IgD-negative memory B cell (primary cell): ENCODE measurements around the gene TMEM215. TPM values are rescaled to one million over a fixed set of nuclear protein-coding genes. Genes with fewer than 3 reads are reported as not detected.
A peak's percentile ranks its signal among the peaks of the same experiment; 100 is the strongest.
"Not testable (repeated sequence)": the region's sequence is repeated elsewhere in the genome, so short reads cannot be mapped to it uniquely, and the experiment has no call there.

ENCODE experiments used
- H3K27ac Mint-ChIP-seq, 3 donors: one replicate each; pipeline ENCODE4 v1.8.0; 2020 to 2022; ENCODE audit warnings: mild to moderate bottlenecking in 3 of 3, mixed read lengths in 3 of 3, moderate library complexity in 1 of 3
- H3K27me3 Mint-ChIP-seq: one replicate; pipeline ENCODE4 v1.8.0; 2021; ENCODE audit warnings: mixed read lengths
- H3K36me3 Mint-ChIP-seq: one replicate; pipeline ENCODE4 v1.8.0; 2020; ENCODE audit warnings: mild to moderate bottlenecking, mixed read lengths
- H3K4me1 Mint-ChIP-seq, 3 donors: one replicate each; pipeline ENCODE4 v1.8.0; 2020 to 2022; ENCODE audit warnings: mixed read lengths in 3 of 3, mild to moderate bottlenecking in 1 of 3
- H3K4me3 Mint-ChIP-seq, 4 donors: one replicate each; pipeline ENCODE4 v1.8.0; 2020 to 2022; ENCODE audit warnings: mild to moderate bottlenecking in 4 of 4, mixed read lengths in 4 of 4, moderate library complexity in 3 of 4
- H3K9me3 Mint-ChIP-seq, 3 donors: one replicate each; pipeline ENCODE4 v1.8.0; 2020 to 2021; ENCODE audit warnings: mixed read lengths in 3 of 3, mild to moderate bottlenecking in 1 of 3
- polyA plus RNA-seq: library from polyadenylated mRNA; unstranded; fragments of 300-500 nt; fragmentation: Illumina TruSeq; gene quantifications from one replicate; pipeline ENCODE4 v1.2.3, GENCODE V29; 2021

TMEM215 gene, protein sequence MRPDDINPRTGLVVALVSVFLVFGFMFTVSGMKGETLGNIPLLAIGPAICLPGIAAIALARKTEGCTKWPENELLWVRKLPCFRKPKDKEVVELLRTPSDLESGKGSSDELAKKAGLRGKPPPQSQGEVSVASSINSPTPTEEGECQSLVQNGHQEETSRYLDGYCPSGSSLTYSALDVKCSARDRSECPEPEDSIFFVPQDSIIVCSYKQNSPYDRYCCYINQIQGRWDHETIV
- polyA plus RNA-seq = not detected

- Mint-ChIP-seq H3K27ac (no peak within 1 kb of the TSS), H3K9me3 (peaks cover 0 to 6% (median under 1%) of the 10 kb centered on the region in 3 donors), H3K4me3 (no peak within 1 kb of the TSS), H3K36me3 (peaks cover 2% of the 10 kb centered on the region), H3K27me3 (peaks cover 29% of the 10 kb centered on the region), H3K4me1 (peaks cover 0 to 2% (median 0%) of the 10 kb centered on the region in 3 donors)
Observed at GRCh38 chr9:32783168-32783891, at the start of gene TMEM215. TMEM215 (plus strand) TSS chr9:32783540; CDS start chr9:32784184, 644 bp downstream.

DNA sequence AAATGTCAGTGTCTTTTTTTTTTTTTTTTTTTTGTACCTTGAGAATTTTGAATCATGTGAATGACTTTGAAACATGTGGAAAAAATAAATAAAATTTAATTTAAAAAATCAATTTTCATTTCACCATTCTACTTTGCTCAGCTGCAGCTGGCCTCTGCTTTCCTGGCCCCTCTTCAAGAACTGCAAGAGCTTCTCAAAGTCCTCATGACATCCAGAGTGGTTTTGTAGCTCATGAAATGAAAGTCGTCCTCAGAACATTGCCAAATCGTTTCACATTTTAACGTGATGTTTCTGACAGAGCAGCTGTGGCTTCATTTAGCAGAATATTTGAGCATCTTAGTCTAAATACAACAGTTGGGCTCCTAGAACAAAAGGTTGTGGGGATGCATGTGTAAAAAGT lies 47.9 kb upstream of the TMEM215 start:
- Mint-ChIP-seq H3K4me1 (no peaks in the 10 kb centered on the region), H3K9me3 (peaks cover 0 to 2% (median 0%) of the 10 kb centered on the region in 3 donors), H3K4me3 (no peak overlapping the region), H3K27me3 (no peaks in the 10 kb centered on the region), H3K27ac (no peak overlapping the region), H3K36me3 (no peaks in the 10 kb centered on the region)

DNA sequence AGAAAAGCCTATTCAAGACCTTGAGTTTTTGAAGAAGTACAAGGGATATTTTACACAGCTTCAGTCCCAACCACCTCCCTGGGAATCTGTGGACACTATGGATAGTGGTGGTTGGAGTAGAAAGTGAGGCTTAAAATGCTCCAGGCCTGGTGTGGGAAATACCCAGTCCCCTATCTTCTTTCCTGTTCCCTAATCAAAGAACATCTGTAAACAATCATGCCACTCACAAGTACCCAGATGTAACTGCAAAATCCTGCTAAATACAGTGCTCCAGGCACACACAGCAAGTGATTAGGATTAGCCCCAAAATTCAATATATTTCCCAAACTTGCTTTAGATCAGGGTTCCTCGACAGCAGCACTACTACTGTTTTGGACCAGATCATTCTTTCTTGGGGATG lies 46.0 kb upstream of the TMEM215 start:
- Mint-ChIP-seq H3K9me3 (peaks cover 0 to 4% (median 2%) of the 10 kb centered on the region in 3 donors), H3K27ac (no peak overlapping the region), H3K36me3 (no peaks in the 10 kb centered on the region), H3K4me3 (no peak overlapping the region), H3K4me1 (no peaks in the 10 kb centered on the region), H3K27me3 (no peaks in the 10 kb centered on the region)

- no peak overlapping the region for H3K4me3 Mint-ChIP-seq
- peaks cover 4% of the 10 kb centered on the region for H3K36me3 Mint-ChIP-seq
- no peaks in the 10 kb centered on the region for H3K4me1 Mint-ChIP-seq
- peaks cover 0 to 9% (median 4%) of the 10 kb centered on the region in 3 donors for H3K9me3 Mint-ChIP-seq
- H3K27ac Mint-ChIP-seq = no peak overlapping the region
- no peaks in the 10 kb centered on the region for H3K27me3 Mint-ChIP-seq
Observed at GRCh38 chr9:32738501-32739172, 44.7 kb upstream of the TMEM215 start.

GRCh38 chr9:32741706-32742105 lies 41.6 kb upstream of the TMEM215 start:
- H3K9me3 Mint-ChIP-seq = peaks cover 0 to 9% (median 2%) of the 10 kb centered on the region in 3 donors
- H3K36me3 Mint-ChIP-seq = peaks cover 6% of the 10 kb centered on the region
- H3K4me1 Mint-ChIP-seq = peaks cover 0 to 1% (median 0%) of the 10 kb centered on the region in 3 donors
- no peak overlapping the region for H3K27ac Mint-ChIP-seq
- H3K4me3 Mint-ChIP-seq = no peak overlapping the region
- H3K27me3 Mint-ChIP-seq = no peaks in the 10 kb centered on the region

DNA sequence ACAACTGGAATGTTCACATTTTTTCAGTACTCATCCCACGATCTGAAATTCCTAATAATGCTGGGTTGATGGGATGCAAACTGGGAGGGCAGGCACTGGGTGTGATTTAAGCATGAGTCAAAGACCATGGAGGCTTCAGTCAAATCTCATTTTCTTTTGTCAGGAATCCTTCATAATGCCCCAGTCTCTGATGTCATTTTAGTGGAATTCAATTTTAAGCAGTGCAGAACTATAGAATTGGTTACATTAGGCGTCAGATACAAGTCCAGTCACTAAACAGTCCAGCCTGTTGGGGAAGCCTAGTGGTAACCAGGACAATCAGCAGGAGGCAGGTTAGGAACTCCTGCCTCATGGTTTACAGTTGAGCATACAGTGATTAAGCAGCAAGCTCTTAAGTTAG lies 41.0 kb upstream of the TMEM215 start:
- Mint-ChIP-seq H3K27ac (no peak overlapping the region), H3K4me1 (peaks cover 0 to 1% (median 0%) of the 10 kb centered on the region in 3 donors), H3K27me3 (no peaks in the 10 kb centered on the region), H3K4me3 (peak overlapping the region in 1 of 4 donors; percentile 2), H3K9me3 (peaks cover 0 to 9% (median 2%) of the 10 kb centered on the region in 3 donors), H3K36me3 (peaks cover 6% of the 10 kb centered on the region)

- Mint-ChIP-seq H3K27me3 (no peaks in the 10 kb centered on the region), H3K9me3 (peaks cover 0 to 5% (median 2%) of the 10 kb centered on the region in 3 donors), H3K36me3 (peaks cover 6% of the 10 kb centered on the region), H3K4me1 (peaks cover 0 to 1% (median 0%) of the 10 kb centered on the region in 3 donors), H3K4me3 (no peak overlapping the region), H3K27ac (no peak overlapping the region)
Observed at GRCh38 chr9:32748013-32748412, 35.3 kb upstream of the TMEM215 start.

DNA sequence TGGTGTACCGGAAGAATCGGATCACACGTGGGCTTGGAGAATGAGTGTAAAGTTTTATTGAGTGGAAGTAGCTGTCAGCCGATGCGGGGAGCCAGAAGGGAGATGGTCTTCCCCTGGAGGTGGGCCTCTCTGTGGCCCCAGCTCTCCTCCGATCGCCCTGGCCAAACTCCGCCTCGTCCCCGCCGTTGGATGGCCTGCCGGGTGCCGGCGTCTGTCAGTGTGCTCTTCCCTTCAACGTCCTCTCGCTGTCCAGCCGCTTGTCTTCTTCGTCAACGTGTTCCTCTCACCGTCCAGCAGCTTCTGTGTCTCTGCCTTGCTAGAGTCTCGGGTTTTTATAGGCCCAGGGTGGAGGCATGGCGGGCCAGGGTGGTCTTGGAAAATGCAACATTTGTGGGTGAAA lies 27.6 kb upstream of the TMEM215 start:
- H3K36me3 Mint-ChIP-seq = no peaks in the 10 kb centered on the region

GRCh38 chr9:32764139-32764538 lies 19.2 kb upstream of the TMEM215 start:
- Mint-ChIP-seq H3K27me3 (peaks cover 8% of the 10 kb centered on the region), H3K9me3 (no peaks in the 10 kb centered on the region), H3K4me1 (no peaks in the 10 kb centered on the region), H3K36me3 (no peaks in the 10 kb centered on the region), H3K27ac (no peak overlapping the region), H3K4me3 (no peak overlapping the region)

More for the DNA sequence above, 27.6 kb upstream of the TMEM215 start:
- Mint-ChIP-seq H3K9me3 (peaks cover 0 to 4% (median 1%) of the 10 kb centered on the region in 3 donors), H3K4me1 (no peaks in the 10 kb centered on the region), H3K27ac (no peak overlapping the region), H3K27me3 (no peaks in the 10 kb centered on the region), H3K4me3 (no peak overlapping the region)

DNA sequence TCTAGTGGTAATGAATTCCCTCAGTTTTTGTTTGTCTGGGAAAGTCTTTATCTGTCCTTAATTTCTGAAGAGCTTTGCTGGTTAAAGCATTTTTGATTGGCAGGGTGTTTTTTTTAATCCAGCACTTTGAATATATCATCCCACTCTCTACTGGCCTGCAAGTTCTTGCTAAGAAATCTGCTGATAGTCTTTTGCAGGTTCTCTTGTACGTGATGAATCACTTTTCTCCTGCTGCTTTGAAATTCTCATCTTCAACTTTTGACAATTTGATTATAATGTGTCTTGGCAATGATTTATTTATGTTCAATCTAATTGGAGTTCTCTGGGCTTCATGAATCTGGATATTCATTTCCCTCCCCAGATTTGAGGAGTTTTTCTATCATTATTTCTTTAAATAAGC lies 8.1 kb upstream of the TMEM215 start:
- H3K27ac Mint-ChIP-seq = no peak overlapping the region
- no peaks in the 10 kb centered on the region for H3K36me3 Mint-ChIP-seq
- H3K27me3 Mint-ChIP-seq = peaks cover 6% of the 10 kb centered on the region
- H3K9me3 Mint-ChIP-seq = peaks cover 4 to 21% (median 18%) of the 10 kb centered on the region in 3 donors
- no peaks in the 10 kb centered on the region for H3K4me1 Mint-ChIP-seq
- no peak overlapping the region for H3K4me3 Mint-ChIP-seq

DNA sequence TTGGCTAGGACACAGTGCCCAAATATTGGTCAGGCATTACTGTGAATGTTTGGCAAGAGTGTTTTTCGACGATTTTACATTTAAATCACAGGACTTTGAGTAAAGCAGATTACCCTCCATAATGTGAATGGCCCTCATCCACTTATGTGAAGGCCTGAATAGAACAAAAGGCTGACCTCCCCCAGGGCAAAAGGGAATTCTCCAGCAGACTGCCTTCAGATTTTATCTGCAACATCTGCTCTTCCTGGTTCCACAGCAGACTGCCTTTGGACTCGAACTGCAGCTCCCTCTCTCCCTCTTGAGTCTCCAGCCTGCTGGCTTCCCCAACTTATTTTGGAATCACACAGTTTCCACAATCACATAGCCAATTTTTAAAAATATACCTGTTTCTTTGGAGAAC lies 7.1 kb upstream of the TMEM215 start:
- Mint-ChIP-seq H3K9me3 (peaks cover 4 to 23% (median 18%) of the 10 kb centered on the region in 3 donors), H3K27ac (no peak overlapping the region), H3K36me3 (peaks cover 2% of the 10 kb centered on the region), H3K4me1 (no peaks in the 10 kb centered on the region), H3K27me3 (peaks cover 6% of the 10 kb centered on the region), H3K4me3 (no peak overlapping the region)

- Mint-ChIP-seq H3K36me3 (peaks cover 2% of the 10 kb centered on the region), H3K9me3 (peaks cover 0 to 6% (median 0%) of the 10 kb centered on the region in 3 donors), H3K27ac (no peak overlapping the region), H3K27me3 (peaks cover 28% of the 10 kb centered on the region), H3K4me1 (peaks cover 0 to 2% (median 0%) of the 10 kb centered on the region in 3 donors), H3K4me3 (no peak overlapping the region)
Observed at GRCh38 chr9:32782476-32783167, 718 bp upstream of the TMEM215 start.

DNA sequence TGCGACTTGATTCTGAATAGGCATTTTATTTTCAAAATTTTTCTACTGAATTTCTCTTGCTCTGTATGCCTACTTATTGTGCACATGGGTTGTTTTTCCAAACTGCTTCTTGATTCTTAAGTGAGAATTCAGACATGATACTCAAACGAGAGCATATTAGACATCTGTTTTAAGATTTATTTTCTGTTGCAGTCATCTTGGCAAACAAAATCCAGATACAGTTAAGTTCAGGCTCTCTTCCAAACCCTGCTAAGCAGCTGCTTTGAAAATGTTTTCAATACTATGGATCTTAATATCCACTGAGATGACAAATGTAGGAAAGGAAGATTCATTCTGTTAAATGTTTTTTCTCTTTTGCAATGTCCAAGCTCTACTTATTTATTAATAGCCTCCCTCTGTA lies 4.5 kb downstream of the TMEM215 start:
- no peak overlapping the region for H3K4me3 Mint-ChIP-seq
- peaks cover 19% of the 10 kb centered on the region for H3K27me3 Mint-ChIP-seq

DNA sequence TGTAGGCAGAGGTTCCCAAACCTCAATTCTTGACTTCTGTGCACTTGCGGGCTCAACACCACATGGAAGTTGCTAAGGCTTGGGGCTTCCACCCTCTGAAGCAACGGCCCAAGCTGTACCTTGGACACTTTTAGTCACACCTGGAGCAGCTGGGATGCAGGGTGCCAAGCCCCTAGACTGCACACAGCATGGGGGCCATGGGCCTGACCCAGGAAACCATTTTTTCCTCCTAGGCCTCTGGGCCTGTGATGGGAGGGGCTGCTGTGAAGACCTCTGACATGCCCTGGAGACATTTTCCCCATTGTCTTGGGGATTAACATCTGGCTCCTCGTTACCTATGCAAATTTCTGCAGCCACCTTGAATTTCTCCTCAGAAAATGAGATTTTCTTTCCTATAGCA lies 12.7 kb downstream of the TMEM215 start:
- Mint-ChIP-seq H3K9me3 (peaks cover 12 to 20% (median 15%) of the 10 kb centered on the region in 3 donors), H3K27ac (peak overlapping the region in 1 of 3 donors; percentile 80)
- not testable (repeated sequence) for H3K4me1 Mint-ChIP-seq, H3K36me3 Mint-ChIP-seq, H3K27me3 Mint-ChIP-seq, H3K4me3 Mint-ChIP-seq

More for the DNA sequence above, 4.5 kb downstream of the TMEM215 start:
- Mint-ChIP-seq H3K4me1 (peaks cover 0 to 2% (median 0%) of the 10 kb centered on the region in 3 donors), H3K9me3 (peaks cover under 1 to 3% (median 1%) of the 10 kb centered on the region in 3 donors), H3K27ac (no peak overlapping the region), H3K36me3 (no peaks in the 10 kb centered on the region)

DNA sequence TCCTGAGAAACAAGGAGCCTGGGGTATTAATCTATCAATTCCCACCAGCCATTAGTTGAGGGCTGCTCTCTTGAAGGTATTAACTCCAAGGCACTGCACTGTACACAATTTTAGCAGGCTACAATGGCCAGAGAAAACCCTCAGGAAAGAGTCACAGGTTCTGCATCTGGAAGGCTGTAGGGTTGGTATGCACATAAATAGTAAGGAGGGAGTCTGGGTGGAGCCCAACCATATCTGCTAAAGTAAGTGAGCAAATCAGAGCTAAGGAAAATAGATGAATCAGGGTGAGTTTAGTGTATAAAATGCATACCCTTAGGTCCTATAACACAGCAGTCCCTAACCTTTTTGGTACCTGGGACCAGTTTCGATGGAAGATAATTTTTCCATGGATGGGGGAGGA lies 18.2 kb downstream of the TMEM215 start:
- Mint-ChIP-seq H3K9me3 (peaks cover 7 to 11% (median 10%) of the 10 kb centered on the region in 3 donors), H3K4me1 (no peaks in the 10 kb centered on the region), H3K4me3 (no peak overlapping the region), H3K36me3 (peaks cover 1% of the 10 kb centered on the region), H3K27me3 (peaks cover 9% of the 10 kb centered on the region), H3K27ac (no peak overlapping the region)
